ENCODE results near the gene PDE4B.

PDE4B gene

GRCh38 chr1:65880611-65881010 lies 87.9 kb downstream of the PDE4B start:
- DNase-seq = no peak

GRCh38 chr1:65881067-65881594 lies 88.4 kb downstream of the PDE4B start:
- DNase-seq = no peak

GRCh38 chr1:65882076-65882475 lies 89.4 kb downstream of the PDE4B start:
- no peak for DNase-seq

- DNase-seq = no peak
These were observed 96.7 kb downstream of the PDE4B start for GRCh38 chr1:65889441-65889840.

- DNase-seq = no peak
These were observed 97.6 kb downstream of the PDE4B start for GRCh38 chr1:65890201-65890843.

- no peak for DNase-seq
These were observed 102.3 kb downstream of the PDE4B start for GRCh38 chr1:65894738-65895605.

GRCh38 chr1:65896721-65897120 lies 104.0 kb downstream of the PDE4B start:
- no peak for DNase-seq

GRCh38 chr1:65897485-65897884 lies 104.8 kb downstream of the PDE4B start:
- DNase-seq = no peak

GRCh38 chr1:65904681-65905083 lies 112.0 kb downstream of the PDE4B start:
- DNase-seq = no peak

GRCh38 chr1:65910432-65910831 lies 117.7 kb downstream of the PDE4B start:
- no peak for DNase-seq

- DNase-seq = no peak
These were observed 119.0 kb downstream of the PDE4B start for GRCh38 chr1:65911679-65912078.

- DNase-seq = no peak
These were observed 125.9 kb downstream of the PDE4B start for GRCh38 chr1:65918564-65918963.

- DNase-seq = no peak
These were observed 128.8 kb downstream of the PDE4B start for GRCh38 chr1:65921446-65921845.

GRCh38 chr1:65924471-65924870 lies 131.8 kb downstream of the PDE4B start:
- no peak for DNase-seq

- DNase-seq = no peak
These were observed 145.8 kb downstream of the PDE4B start for GRCh38 chr1:65938506-65938905.

GRCh38 chr1:65939191-65939590 lies 146.5 kb downstream of the PDE4B start:
- no peak for DNase-seq

- DNase-seq = peak in 1 of 56 donors; percentile 7
These were observed 146.9 kb downstream of the PDE4B start for GRCh38 chr1:65939636-65940035.

- no peak for DNase-seq
These were observed 147.4 kb downstream of the PDE4B start for GRCh38 chr1:65940126-65940525.

- DNase-seq = no peak
These were observed 149.8 kb downstream of the PDE4B start for GRCh38 chr1:65942476-65942875.

GRCh38 chr1:65946376-65946775 lies 153.7 kb downstream of the PDE4B start:
- DNase-seq = no peak

GRCh38 chr1:65946960-65947359 lies 154.3 kb downstream of the PDE4B start:
- no peak for DNase-seq

- DNase-seq = peak in 7 of 56 donors; percentile 4 to 59 (median 20)
These were observed 156.0 kb downstream of the PDE4B start for GRCh38 chr1:65948609-65949229.
